ENCODE data around the gene TIMP2. TPM values are rescaled to one million over a fixed set of nuclear protein-coding genes. Genes with fewer than 3 reads are reported as not detected.

Gene TIMP2
- total and polyA plus RNA-seq, 8 donors, result 158 to 313 (median 179) TPM

- H3K36me3 ChIP-seq, result peaks cover 0 to 37% of the 10 kb centered on the region in 2 donors
- TF ChIP-seq CTCF (IDR thresholded peaks at IDR 0.05), result no peak
- no peaks in the 10 kb centered on the region for H3K9me3 ChIP-seq
- H3K4me3 ChIP-seq, result no peak overlapping the region
- peaks cover 0 to 11% of the 10 kb centered on the region in 2 donors for H3K4me1 ChIP-seq
- DNase-seq (no peak), ATAC-seq (no peak)
- H3K27ac ChIP-seq, result no peak overlapping the region
- intact Hi-C loops (cut with DNase I), result no loop called here
- H3K27me3 ChIP-seq, result no peaks in the 10 kb centered on the region
Observed at GRCh38 chr17:78967782-78968362, 42.7 kb upstream of the TIMP2 start.

DNA sequence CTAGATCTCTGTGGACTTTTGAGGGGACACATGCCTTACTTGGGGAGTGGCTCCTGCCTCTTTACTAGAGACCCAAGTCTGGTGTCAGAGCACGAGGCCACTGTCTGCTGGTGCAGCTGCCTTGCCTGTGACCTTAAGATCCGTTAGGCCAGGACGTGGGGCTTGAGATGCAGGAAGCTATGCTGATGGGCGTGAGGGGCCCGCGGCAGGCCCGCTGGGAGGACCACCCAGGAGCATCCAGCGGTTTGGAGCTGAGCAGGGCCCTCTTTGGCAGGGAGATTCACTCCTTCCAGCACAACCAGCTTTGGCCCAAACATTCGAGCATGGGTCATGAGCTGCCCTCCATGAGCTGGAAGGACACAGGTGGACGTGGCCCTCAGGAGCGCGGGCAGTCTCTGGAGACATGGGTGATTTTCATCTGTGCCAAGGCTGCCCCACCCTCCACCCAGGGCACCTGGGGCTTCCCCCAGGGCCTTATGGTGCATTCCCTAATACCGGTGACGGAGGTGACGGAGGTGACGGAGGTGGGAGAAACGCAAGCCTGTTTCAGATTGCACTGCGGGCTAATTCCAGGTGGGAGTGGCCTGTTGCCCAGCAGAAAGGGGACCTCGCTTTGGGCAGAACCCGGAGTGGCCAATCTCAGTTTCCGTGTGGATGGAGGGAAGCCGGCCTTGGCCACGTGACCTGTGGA, 41.9 kb upstream of the TIMP2 start:
- no peak overlapping the region for H3K4me3 ChIP-seq
- TF ChIP-seq CTCF (IDR thresholded peaks at IDR 0.05), result no peak
- H3K4me1 ChIP-seq, result peaks cover 0 to 11% of the 10 kb centered on the region in 2 donors
- H3K27me3 ChIP-seq, result no peaks in the 10 kb centered on the region
- ATAC-seq, result no peak
- no peaks in the 10 kb centered on the region for H3K9me3 ChIP-seq
- H3K36me3 ChIP-seq, result peaks cover 0 to 33% of the 10 kb centered on the region in 2 donors
- H3K27ac ChIP-seq, result no peak overlapping the region
- intact Hi-C loops (cut with DNase I), result no loop called here
- DNase-seq, result no peak

DNA sequence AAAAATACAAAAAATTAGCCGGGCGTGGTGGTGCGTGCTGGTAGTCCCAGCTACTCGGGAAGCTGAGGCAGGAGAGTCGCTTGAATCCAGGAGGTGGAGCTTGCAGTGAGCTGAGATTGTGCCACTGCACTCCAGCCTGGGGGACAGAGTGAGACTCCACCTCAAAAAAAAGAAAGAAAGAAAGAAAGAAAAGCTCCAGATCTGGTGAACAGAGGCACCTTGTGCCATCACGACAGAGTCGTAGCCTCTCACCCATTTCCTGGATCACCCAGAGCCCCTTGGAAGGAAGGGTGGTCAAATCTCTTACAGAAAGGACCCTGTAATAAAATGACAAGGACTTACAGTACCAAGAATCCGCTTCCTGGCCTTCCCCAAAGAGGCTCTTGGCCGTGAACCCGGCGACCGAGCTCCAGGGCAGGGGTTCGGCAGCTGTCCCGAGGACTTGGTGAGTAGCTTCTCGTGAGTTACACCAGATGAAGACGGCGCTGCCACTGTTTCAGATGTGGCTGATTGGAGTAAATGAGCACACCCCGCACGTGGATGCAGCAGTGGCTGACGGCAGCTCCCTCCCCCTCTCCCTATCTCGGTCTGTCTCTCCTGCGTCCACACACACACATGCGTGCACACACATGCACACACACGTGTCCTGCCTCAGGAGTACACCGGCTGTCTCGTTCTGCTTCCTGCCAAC, 41.1 kb upstream of the TIMP2 start:
- no peak for DNase-seq
- no peak for ATAC-seq
- intact Hi-C loops (cut with DNase I), result no loop called here
- Histone ChIP-seq H3K4me3 (no peak overlapping the region), H3K27me3 (no peaks in the 10 kb centered on the region), H3K36me3 (peaks cover 0 to 31% of the 10 kb centered on the region in 2 donors), H3K27ac (no peak overlapping the region), H3K4me1 (peaks cover 0 to 9% of the 10 kb centered on the region in 2 donors), H3K9me3 (no peaks in the 10 kb centered on the region)
- no peak for TF ChIP-seq CTCF (IDR thresholded peaks at IDR 0.05)

DNA sequence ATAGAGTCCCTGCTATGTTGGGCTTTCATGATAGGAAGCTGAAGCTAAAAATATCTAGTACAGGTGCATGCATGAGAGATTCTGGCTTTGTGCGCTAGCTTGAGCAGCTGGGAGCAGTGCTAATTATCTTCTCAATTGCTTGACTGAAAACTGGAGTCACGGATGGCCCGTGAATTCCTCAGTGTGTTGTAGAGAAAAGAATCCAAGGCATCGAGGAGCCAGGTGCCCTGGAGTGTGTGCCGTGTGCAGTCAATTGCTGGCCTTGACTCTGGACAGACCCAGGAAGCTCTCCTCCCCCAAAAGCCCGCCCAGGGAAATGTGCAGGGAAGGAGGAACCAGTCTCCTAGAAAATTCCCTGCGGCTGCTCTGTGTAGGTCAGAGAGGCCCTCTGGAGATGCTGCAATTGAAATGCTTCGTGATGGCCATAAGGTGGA, 40.3 kb upstream of the TIMP2 start:
- intact Hi-C loops (cut with DNase I), result no loop called here
- H3K36me3 ChIP-seq, result peaks cover 0 to 31% of the 10 kb centered on the region in 2 donors

More for the DNA sequence above, 40.3 kb upstream of the TIMP2 start:
- H3K4me3 ChIP-seq, result no peak overlapping the region
- no peak for ATAC-seq
- no peaks in the 10 kb centered on the region for H3K27me3 ChIP-seq
- peaks cover 0 to 9% of the 10 kb centered on the region in 2 donors for H3K4me1 ChIP-seq
- TF ChIP-seq CTCF (IDR thresholded peaks at IDR 0.05), result no peak
- DNase-seq, result no peak
- no peak overlapping the region for H3K27ac ChIP-seq
- H3K9me3 ChIP-seq, result no peaks in the 10 kb centered on the region
